Measurements from ENCODE around the gene TMEM41B.

TMEM41B gene

DNA sequence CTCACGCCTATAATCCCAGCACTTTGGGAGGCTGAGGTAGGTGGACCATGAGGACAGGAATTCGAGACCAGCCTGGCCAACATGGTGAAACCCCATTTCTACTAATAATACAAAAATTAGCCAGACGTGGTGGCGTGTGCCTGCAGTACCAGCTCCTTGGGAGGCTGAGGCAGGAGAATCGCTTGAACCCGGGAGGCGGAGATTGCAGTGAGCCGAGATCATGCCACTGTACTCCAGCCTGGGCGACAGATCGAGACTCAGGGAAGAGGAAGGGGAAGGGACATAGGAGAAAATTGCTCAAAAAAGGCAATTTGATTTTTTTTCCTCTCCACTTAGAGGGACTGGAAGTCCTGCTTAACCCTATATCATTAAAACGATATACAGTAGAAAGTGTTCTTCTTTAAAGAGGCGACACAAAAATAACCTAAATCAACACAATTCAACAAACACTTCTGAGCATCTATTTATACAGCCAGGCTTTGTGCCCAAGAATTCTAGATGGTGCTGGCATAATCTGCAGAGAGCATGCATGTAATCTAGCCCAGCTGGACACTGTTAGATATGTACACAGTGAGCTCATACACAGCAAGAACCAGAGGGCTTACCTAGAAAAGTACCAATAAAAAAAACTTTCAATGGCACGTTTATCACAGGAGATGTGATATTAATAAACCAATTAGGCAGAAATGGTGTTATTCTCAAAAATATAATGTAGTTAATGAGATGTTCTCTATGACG lies 28.4 kb downstream of the TMEM41B start:
- Histone ChIP-seq H3K27me3 (no peaks in the 10 kb centered on the region), H3K4me3 (no peak overlapping the region), H3K4me1 (peaks cover 0 to 17% (median 7%) of the 10 kb centered on the region in 10 experiments; a peak in 15 of 20 replicates), H3K4me2 (no peak overlapping the region), H3K9me3 (replicated peaks in 1 of 11) (no peaks in the 10 kb centered on the region), H3K27ac (no peak overlapping the region), H3K36me3 (peaks cover 14 to 64% (median 42%) of the 10 kb centered on the region in 11 experiments), H4K20me1 (peaks cover 0 to 5% (median 0%) of the 10 kb centered on the region in 11 experiments; a peak in 3 of 22 replicates), H3K9ac (no peak overlapping the region)
- no peak for TF ChIP-seq Cebpa-rat (IDR thresholded peaks at IDR 0.05)

GRCh38 chr11:9280655-9281301 lies 33.6 kb downstream of the TMEM41B start:
- Histone ChIP-seq H3K27me3 (no peaks in the 10 kb centered on the region), H4K20me1 (peaks cover 0 to 14% (median 4%) of the 10 kb centered on the region in 11 experiments; a peak in 8 of 22 replicates), H3K27ac (peak overlapping the region in 1 of 11 experiments; percentile 16; a peak in 1 of 22 replicates), H3K9ac (peak overlapping the region in 4 of 11 experiments; percentile 8 to 50 (median 16); a peak in 2 of 22 replicates), H3K4me1 (peaks cover 11 to 20% (median 17%) of the 10 kb centered on the region in 10 experiments), H3K4me3 (no peak overlapping the region; a peak in 1 of 20 replicates), H3K4me2 (peak overlapping the region; percentile 66 to 86 (median 77)), H3K9me3 (replicated peaks in 1 of 11) (no peaks in the 10 kb centered on the region), H3K36me3 (peaks cover 3 to 35% (median 22%) of the 10 kb centered on the region in 11 experiments; a peak in 17 of 22 replicates)
- no peak for TF ChIP-seq Cebpa-rat (IDR thresholded peaks at IDR 0.05)

DNA sequence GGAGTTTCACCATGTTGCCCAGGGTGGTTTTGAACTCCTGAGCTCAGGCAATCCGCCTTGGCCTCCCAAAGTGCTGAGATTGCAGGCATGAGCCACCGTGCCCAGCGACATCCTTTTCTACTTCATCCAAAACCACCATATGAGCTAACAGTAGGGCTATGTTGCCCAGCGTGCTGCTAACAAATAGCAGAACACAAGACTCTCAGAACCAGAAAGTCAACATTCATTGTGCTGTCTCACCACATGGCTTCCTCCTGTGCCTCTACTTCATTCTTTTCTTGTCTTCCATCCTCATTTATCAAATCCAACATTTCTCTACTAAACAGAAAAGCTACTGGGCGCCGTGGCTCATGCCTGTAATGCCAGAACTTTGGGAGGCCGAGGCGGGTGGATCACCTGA lies 37.2 kb downstream of the TMEM41B start:
- Histone ChIP-seq H3K4me3 (no peak overlapping the region), H3K4me2 (no peak overlapping the region), H4K20me1 (peaks cover 0 to 14% (median 4%) of the 10 kb centered on the region in 11 experiments; a peak in 8 of 22 replicates), H3K9me3 (replicated peaks in 1 of 11) (no peaks in the 10 kb centered on the region), H3K4me1 (peaks cover 20 to 52% (median 40%) of the 10 kb centered on the region in 10 experiments), H3K27me3 (no peaks in the 10 kb centered on the region), H3K9ac (no peak overlapping the region), H3K27ac (no peak overlapping the region), H3K36me3 (peaks cover 0 to 14% (median 3%) of the 10 kb centered on the region in 11 experiments; a peak in 8 of 22 replicates)
- no peak for TF ChIP-seq Cebpa-rat (IDR thresholded peaks at IDR 0.05)

DNA sequence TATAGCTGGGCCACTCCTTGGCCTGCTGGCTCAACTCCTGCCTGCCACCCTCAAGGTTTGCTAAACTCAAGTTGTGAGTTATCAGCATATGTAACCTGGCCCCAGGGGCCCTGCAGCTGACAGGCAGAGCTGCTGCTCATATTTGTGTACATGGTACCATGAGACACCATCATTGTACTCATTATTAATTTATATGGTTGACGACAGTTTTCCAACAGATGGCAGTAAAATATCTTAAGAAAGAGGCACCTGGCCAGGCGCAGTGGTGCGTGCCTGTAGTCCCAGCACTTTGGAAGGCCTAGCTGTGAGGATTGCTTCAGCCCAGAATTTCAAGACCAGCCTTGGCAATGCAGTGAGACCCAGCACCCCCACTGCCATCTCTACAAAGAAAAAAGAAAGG lies 37.8 kb downstream of the TMEM41B start:
- TF ChIP-seq Cebpa-rat (IDR thresholded peaks at IDR 0.05): no peak
- peaks cover 18 to 57% (median 39%) of the 10 kb centered on the region in 10 experiments for H3K4me1 ChIP-seq
- no peak overlapping the region for H3K27ac ChIP-seq

DNA sequence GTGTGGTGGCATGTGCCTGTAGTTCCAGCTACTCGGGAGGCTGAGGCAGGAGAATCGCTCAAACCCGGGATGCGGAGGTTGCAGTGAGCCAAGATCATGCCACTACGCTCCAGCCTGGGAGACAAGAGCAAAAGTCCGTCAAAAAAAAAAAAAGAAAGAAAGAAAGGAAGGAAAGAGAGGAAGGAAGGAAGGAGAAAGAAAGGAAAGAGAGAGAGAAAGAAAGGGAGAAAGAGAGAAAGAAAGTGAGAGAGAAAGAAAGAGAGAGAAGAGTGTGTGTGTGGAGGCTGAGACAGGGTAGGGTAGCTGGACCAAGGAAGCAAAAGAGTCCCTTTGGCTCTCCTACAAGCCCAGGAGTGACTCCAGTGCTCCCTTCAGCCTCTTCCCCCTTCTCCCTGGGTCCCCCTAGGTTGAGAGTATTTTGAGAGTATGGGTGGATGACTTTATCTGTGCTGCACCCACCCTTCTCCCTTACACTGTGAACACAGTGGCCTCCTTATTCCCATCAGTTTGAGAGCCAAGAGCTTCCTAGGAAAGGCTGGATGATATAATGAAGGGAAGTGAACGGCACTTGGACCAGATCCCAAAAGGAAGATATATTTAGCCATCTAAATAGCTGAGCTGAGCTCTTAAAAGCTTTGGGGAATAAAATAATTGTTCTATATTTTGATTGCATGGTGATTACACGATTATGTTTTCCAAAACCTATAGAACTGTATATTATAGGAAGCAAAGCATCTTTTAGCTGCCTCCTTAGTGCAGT lies 39.7 kb downstream of the TMEM41B start:
- Histone ChIP-seq H3K9me3 (replicated peaks in 1 of 11) (no peaks in the 10 kb centered on the region), H3K27ac (peak overlapping the region in 10 of 11 experiments; percentile 37 to 87 (median 70); a peak in 19 of 22 replicates), H3K4me2 (peak overlapping the region in 9 of 11 experiments; percentile 10 to 82 (median 75); a peak in 15 of 22 replicates), H3K4me1 (peaks cover 0 to 40% (median 22%) of the 10 kb centered on the region in 10 experiments; a peak in 17 of 20 replicates), H3K27me3 (no peaks in the 10 kb centered on the region), H3K4me3 (no peak overlapping the region), H4K20me1 (no peaks in the 10 kb centered on the region), H3K36me3 (peaks cover 0 to 10% (median 0%) of the 10 kb centered on the region in 11 experiments; a peak in 2 of 22 replicates), H3K9ac (peak overlapping the region in 5 of 11 experiments; percentile 54 to 70 (median 61); a peak in 7 of 22 replicates)
- no peak for TF ChIP-seq Cebpa-rat (IDR thresholded peaks at IDR 0.05)

More for the DNA sequence above, 37.8 kb downstream of the TMEM41B start:
- Histone ChIP-seq H3K4me3 (no peak overlapping the region), H3K36me3 (peaks cover 0 to 14% (median 3%) of the 10 kb centered on the region in 11 experiments; a peak in 4 of 22 replicates), H3K4me2 (no peak overlapping the region), H3K27me3 (no peaks in the 10 kb centered on the region), H3K9ac (no peak overlapping the region), H4K20me1 (peaks cover 0 to 14% (median 4%) of the 10 kb centered on the region in 11 experiments; a peak in 8 of 22 replicates), H3K9me3 (replicated peaks in 1 of 11) (no peaks in the 10 kb centered on the region)

DNA sequence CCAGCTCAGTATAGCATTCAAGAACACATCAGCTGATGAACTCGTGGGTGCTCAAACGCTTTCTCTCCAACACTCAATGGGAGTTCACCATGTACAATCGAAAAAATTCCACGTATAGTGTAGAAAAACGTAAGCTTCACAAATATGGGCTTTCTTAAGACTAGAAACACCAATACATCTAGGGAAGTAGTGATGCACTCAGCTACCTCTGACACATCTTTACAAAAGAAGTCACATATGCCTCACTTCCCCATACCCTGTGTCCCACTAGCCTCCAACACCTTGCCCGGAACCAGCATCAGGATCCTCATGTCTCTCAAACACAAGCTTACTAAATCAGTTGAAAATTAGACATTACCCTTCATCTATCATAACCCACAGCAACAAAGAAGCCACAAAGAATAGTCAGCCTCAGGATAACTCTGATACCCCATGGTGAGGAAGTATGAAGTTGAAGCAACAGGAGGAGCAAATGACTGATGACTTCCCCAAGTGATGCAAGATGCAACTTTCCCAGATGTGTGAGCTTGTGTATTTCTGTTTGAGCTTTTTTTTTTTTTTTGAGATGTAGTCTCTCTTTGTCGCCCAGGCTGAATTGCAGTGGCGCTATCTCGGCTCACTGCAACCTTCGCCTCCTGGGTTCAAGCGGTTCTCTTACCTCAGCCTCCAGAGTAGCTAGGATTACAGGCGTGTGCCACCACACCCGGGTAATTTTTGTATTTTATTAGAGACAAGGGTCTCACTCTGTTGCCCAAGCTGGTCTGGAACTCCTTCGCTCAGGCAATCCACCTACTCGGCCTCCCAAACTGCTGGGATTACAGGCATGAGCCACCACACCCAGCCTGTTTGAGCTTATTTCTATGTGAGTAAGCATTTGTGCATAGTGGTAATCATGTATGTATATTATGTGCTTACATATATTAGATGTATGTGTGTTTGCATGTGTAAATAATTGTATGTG lies 40.7 kb downstream of the TMEM41B start:
- no peak overlapping the region for H3K4me3 ChIP-seq
- H4K20me1 ChIP-seq: no peaks in the 10 kb centered on the region
- 0 out of 22 replicates have a peak, but pooled peaks cover 0 to 10% (median 0%) of the 10 kb centered on the region in 11 experiments for H3K36me3 ChIP-seq
- peak overlapping the region in 9 of 11 experiments; percentile 10 to 82 (median 75); a peak in 17 of 22 replicates for H3K4me2 ChIP-seq
- peaks cover 0 to 40% (median 22%) of the 10 kb centered on the region in 10 experiments; a peak in 17 of 20 replicates for H3K4me1 ChIP-seq
- peak overlapping the region; percentile 19 to 87 (median 67); a peak in 20 of 22 replicates for H3K27ac ChIP-seq
- H3K9me3 ChIP-seq (replicated peaks in 1 of 11): no peaks in the 10 kb centered on the region
- TF ChIP-seq Cebpa-rat (IDR thresholded peaks at IDR 0.05): peak; percentile 44 to 90 (median 80); a peak in 18 of 22 replicates
- peak overlapping the region in 8 of 11 experiments; percentile 7 to 70 (median 54); a peak in 13 of 22 replicates for H3K9ac ChIP-seq
- no peaks in the 10 kb centered on the region for H3K27me3 ChIP-seq

- no peak for TF ChIP-seq Cebpa-rat (IDR thresholded peaks at IDR 0.05)
- no peaks in the 10 kb centered on the region for H3K36me3 ChIP-seq
- no peak overlapping the region for H3K9ac ChIP-seq
- H3K4me1 ChIP-seq: peaks cover 5 to 43% (median 25%) of the 10 kb centered on the region in 10 experiments; a peak in 19 of 20 replicates
- H3K27ac ChIP-seq: no peak overlapping the region
- H4K20me1 ChIP-seq: peaks cover 0 to 5% (median 0%) of the 10 kb centered on the region in 11 experiments; a peak in 3 of 22 replicates
- H3K4me3 ChIP-seq: no peak overlapping the region
- H3K4me2 ChIP-seq: no peak overlapping the region; a peak in 1 of 22 replicates
- no peaks in the 10 kb centered on the region for H3K9me3 ChIP-seq (replicated peaks in 1 of 11)
- no peaks in the 10 kb centered on the region for H3K27me3 ChIP-seq
These were observed 44.8 kb downstream of the TMEM41B start for GRCh38 chr11:9269492-9270013.
